Measurements from ENCODE around the gene CCDC188. TPM values are rescaled to one million over a fixed set of nuclear protein-coding genes. Genes with fewer than 3 reads are reported as not detected.
"Not testable (repeated sequence)": the region's sequence is repeated elsewhere in the genome, so short reads cannot be mapped to it uniquely, and the experiment has no call there.

The CCDC188 gene
- total RNA-seq, 2 experiments from 2014 or later = not detected

DNA sequence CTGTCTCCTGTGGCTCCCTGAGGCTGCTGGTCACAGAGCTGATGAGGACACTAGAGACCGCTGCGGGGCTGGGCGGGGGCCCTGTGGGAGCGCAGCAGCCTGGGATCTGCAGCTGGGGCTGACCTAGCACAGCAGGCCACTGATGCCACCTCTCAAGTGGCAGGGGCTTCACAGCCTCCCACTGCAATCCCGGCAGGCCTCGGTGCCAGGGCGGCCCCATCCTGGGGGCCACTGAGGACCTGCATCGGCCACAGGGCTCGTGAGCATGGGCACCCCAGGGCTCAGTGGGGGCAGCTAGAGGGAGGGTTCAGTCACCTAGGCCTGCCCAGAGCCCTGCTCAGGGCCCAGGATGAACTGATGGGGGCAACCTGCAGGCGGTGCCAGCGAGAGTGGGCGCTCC, 14.6 kb upstream of the CCDC188 start:
- no TSS peak for BruUV-seq (replicated peaks)
- Histone ChIP-seq H2AFZ (ENCODE audit: low read length) (no peak overlapping the region), H3K4me3 (ENCODE audit: low read depth, low read length, poor library complexity, severe bottlenecking) (no peak overlapping the region), H3K27ac (ENCODE audit: low read depth, low read length, poor library complexity, severe bottlenecking) (no peak overlapping the region), H3K79me2 (ENCODE audit: insufficient read depth, low read depth, low read length) (no peaks in the 10 kb centered on the region), H4K20me1 (ENCODE audit: insufficient read depth, low read length) (no peaks in the 10 kb centered on the region), H3K36me3 (ENCODE audit: insufficient read depth, low read length) (no peaks in the 10 kb centered on the region), H3K4me1 (ENCODE audit: insufficient read depth, low read length, poor library complexity, severe bottlenecking) (no peaks in the 10 kb centered on the region), H3K4me2 (ENCODE audit: low read length) (no peak overlapping the region), H3K9me2 (ENCODE audit: insufficient read depth, low read length) (no peaks in the 10 kb centered on the region), H3K9me3 (ENCODE audit: low read length) (no peaks in the 10 kb centered on the region)
- ChIA-PET CTCF (ENCODE audit: unreplicated experiment) (no interaction called here), POLR2A (no interaction called here)
- intact Hi-C loops (cut with micrococcal nuclease; ENCODE audit: unreplicated experiment) = no loop called here
- DNase-seq (ENCODE audit: low spot score) = no peak
- no peak for TF ChIP-seq EZH2phosphoT487 (IDR thresholded peaks at IDR 0.05; ENCODE audit: borderline replicate concordance, low read depth, low read length)
- TF ChIP-seq, protein P1, sequence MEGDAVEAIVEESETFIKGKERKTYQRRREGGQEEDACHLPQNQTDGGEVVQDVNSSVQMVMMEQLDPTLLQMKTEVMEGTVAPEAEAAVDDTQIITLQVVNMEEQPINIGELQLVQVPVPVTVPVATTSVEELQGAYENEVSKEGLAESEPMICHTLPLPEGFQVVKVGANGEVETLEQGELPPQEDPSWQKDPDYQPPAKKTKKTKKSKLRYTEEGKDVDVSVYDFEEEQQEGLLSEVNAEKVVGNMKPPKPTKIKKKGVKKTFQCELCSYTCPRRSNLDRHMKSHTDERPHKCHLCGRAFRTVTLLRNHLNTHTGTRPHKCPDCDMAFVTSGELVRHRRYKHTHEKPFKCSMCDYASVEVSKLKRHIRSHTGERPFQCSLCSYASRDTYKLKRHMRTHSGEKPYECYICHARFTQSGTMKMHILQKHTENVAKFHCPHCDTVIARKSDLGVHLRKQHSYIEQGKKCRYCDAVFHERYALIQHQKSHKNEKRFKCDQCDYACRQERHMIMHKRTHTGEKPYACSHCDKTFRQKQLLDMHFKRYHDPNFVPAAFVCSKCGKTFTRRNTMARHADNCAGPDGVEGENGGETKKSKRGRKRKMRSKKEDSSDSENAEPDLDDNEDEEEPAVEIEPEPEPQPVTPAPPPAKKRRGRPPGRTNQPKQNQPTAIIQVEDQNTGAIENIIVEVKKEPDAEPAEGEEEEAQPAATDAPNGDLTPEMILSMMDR (conservative IDR thresholded peaks at IDR 0.05; ENCODE audit: low read length) = no peak

DNA sequence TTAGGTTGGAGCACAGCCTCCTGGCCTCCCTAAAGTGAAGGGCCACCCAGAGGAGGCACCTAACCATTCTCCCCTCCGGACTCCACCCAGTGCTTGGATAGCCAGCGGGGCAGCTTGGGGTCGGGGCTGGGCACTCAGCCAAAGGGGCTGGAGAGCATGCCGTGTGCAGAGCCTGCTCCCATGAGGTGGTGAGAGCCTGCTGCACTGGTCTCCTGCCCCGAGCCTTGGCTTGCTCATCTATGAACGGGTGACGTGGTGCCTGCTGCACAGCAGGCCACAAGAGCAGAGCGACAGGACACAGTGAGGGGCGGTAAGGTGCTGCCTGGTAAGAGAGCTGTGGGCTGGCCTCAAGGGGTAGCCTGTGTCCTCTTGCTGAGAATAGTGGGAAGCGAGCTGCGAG, 14.0 kb upstream of the CCDC188 start:
- Histone ChIP-seq H3K4me3 (ENCODE audit: low read depth, low read length, poor library complexity, severe bottlenecking) (no peak overlapping the region), H3K4me1 (ENCODE audit: insufficient read depth, low read length, poor library complexity, severe bottlenecking) (no peaks in the 10 kb centered on the region), H3K36me3 (ENCODE audit: insufficient read depth, low read length) (no peaks in the 10 kb centered on the region), H3K27ac (ENCODE audit: low read depth, low read length, poor library complexity, severe bottlenecking) (no peak overlapping the region), H3K9me2 (ENCODE audit: insufficient read depth, low read length) (no peaks in the 10 kb centered on the region), H4K20me1 (ENCODE audit: insufficient read depth, low read length) (no peaks in the 10 kb centered on the region), H3K79me2 (ENCODE audit: insufficient read depth, low read depth, low read length) (no peaks in the 10 kb centered on the region), H3K4me2 (ENCODE audit: low read length) (no peak overlapping the region), H3K9me3 (ENCODE audit: low read length) (no peaks in the 10 kb centered on the region), H2AFZ (ENCODE audit: low read length) (no peak overlapping the region)
- BruUV-seq (replicated peaks) = no TSS peak
- ChIA-PET CTCF (ENCODE audit: unreplicated experiment) (no interaction called here), POLR2A (no interaction called here)
- no peak for DNase-seq (ENCODE audit: low spot score)
- TF ChIP-seq EZH2phosphoT487 (IDR thresholded peaks at IDR 0.05; ENCODE audit: borderline replicate concordance, low read depth, low read length) = no peak
- TF ChIP-seq, protein P1 (conservative IDR thresholded peaks at IDR 0.05; ENCODE audit: low read length) = no peak
- intact Hi-C loops (cut with micrococcal nuclease; ENCODE audit: unreplicated experiment) = no loop called here

DNA sequence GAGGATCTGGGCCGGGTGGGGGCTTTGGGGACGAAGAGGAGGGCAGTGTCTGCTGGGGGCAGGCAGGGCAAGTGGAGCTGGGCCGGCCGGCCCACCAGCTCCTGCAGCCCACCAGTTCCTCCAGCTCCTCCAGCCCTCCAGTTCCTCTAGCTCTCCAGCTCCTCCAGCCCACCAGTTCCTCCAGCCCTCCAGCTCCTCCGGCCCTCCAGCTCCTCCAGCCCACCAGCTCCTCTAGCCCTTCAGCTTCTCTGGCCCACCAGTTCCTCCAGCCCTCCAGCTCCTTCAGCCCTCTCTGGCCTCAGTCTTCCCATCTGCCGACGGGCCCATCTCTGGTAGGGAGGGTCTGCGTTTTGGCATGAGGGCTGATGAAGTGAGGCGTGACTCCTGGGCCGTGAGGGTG, 9.2 kb upstream of the CCDC188 start:
- Histone ChIP-seq H3K4me3 (ENCODE audit: low read depth, low read length, poor library complexity, severe bottlenecking) (no peak overlapping the region), H3K4me1 (ENCODE audit: insufficient read depth, low read length, poor library complexity, severe bottlenecking) (no peaks in the 10 kb centered on the region), H3K9me3 (ENCODE audit: low read length) (no peaks in the 10 kb centered on the region), H2AFZ (ENCODE audit: low read length) (no peak overlapping the region), H3K79me2 (ENCODE audit: insufficient read depth, low read depth, low read length) (no peaks in the 10 kb centered on the region), H3K27ac (ENCODE audit: low read depth, low read length, poor library complexity, severe bottlenecking) (no peak overlapping the region), H4K20me1 (ENCODE audit: insufficient read depth, low read length) (no peaks in the 10 kb centered on the region), H3K36me3 (ENCODE audit: insufficient read depth, low read length) (no peaks in the 10 kb centered on the region), H3K4me2 (ENCODE audit: low read length) (no peak overlapping the region), H3K9me2 (ENCODE audit: insufficient read depth, low read length) (no peaks in the 10 kb centered on the region)
- no TSS peak for BruUV-seq (replicated peaks)
- DNase-seq (ENCODE audit: low spot score) = no peak
- ChIA-PET POLR2A (no interaction called here), CTCF (ENCODE audit: unreplicated experiment) (no interaction called here)
- intact Hi-C loops (cut with micrococcal nuclease; ENCODE audit: unreplicated experiment) = no loop called here
- TF ChIP-seq, protein P1 (conservative IDR thresholded peaks at IDR 0.05; ENCODE audit: low read length) = no peak
- no peak for TF ChIP-seq EZH2phosphoT487 (IDR thresholded peaks at IDR 0.05; ENCODE audit: borderline replicate concordance, low read depth, low read length)

DNA sequence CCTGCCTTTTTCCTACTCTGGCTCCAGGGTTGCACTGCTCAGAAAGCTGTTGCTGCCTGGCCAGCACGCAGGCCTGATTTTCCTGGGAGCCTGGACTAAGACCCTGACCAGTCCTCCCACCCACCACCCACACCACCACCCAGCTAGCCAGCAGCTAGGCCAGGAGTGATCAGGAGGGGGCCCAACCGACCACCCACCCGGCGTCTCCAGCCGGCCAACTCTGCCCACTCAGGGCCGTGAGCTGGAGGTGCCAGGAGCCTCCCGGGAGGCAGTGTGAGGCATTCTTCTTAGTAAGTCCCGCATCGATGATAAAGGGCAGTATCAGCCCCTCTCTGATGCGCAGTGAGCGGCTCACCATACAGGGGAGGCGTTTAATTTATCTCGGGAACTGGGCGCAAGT, 8.7 kb upstream of the CCDC188 start:
- intact Hi-C loops (cut with micrococcal nuclease; ENCODE audit: unreplicated experiment) = loop anchor here (10.0 kb wide), 2 partner anchors 295 to 535 kb away; no protein-coding TSS in a partner anchor
- H3K79me2 ChIP-seq (ENCODE audit: insufficient read depth, low read depth, low read length); CTCF ChIA-PET (ENCODE audit: unreplicated experiment); H3K27ac ChIP-seq (ENCODE audit: low read depth, low read length, poor library complexity, severe bottlenecking); POLR2A ChIA-PET; H3K4me2 ChIP-seq (ENCODE audit: low read length); H4K20me1 ChIP-seq (ENCODE audit: insufficient read depth, low read length); H3K4me1 ChIP-seq (ENCODE audit: insufficient read depth, low read length, poor library complexity, severe bottlenecking); DNase-seq (ENCODE audit: low spot score); BruUV-seq (replicated peaks); H3K9me2 ChIP-seq (ENCODE audit: insufficient read depth, low read length); H3K36me3 ChIP-seq (ENCODE audit: insufficient read depth, low read length); H3K4me3 ChIP-seq (ENCODE audit: low read depth, low read length, poor library complexity, severe bottlenecking); H2AFZ ChIP-seq (ENCODE audit: low read length); H3K9me3 ChIP-seq (ENCODE audit: low read length): not testable (repeated sequence)

All from OCI-LY7 (cell line).